NCI-H748 treated with DMSO at 0.1 percent for 48 hours (cell line): ENCODE measurements around the gene SNX18.

Experiments
- DNase-seq: peaks from one replicate; lab custom pipeline; 2025; lab: John Stamatoyannopoulos, UW

SNX18 gene

DNA sequence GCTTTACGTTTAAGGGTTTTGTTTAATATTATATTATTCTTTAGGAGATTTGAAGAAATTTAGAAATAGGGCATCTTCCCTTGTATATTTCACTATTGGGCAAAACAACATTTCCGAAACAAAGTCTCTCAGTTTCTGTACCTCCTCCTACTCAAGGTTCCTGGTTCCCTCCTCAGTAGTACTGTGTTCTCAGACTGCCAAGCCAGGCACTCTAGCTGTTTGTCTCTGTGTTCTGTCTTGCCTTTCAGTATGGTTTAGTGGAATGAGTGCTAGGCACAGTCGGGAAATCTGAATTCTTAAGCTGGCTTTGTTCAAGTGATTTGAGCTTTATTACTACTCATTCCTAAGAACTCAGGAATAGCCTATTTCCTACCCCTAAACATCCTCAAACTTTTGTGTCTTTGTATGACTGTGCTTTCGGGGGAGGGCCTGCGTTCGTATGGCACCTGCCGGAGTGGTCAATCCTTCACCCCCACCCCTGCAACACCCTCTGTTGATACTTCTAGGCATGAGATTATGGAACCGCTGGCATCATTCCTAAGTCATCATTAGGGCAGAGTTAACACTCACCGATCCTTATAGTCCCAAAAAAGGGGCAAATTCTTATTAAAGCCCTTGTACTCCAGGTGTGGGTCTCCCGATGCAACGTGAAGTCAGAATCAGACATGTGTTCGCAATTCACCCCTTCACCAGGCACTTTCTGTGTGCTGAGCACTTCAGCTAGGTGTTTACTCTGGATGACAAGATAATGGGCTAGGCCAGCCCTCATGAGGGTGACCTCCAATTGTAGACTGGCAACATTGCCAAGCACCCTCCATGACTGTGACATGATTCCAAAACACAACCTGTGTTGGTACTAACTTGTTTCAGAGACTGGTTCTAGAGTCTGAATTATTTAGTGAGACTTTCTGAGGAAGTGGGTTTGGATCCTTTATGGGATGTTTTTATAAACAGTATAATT lies 24.5 kb downstream of the SNX18 start:
- DNase-seq: peak; percentile 15

DNA sequence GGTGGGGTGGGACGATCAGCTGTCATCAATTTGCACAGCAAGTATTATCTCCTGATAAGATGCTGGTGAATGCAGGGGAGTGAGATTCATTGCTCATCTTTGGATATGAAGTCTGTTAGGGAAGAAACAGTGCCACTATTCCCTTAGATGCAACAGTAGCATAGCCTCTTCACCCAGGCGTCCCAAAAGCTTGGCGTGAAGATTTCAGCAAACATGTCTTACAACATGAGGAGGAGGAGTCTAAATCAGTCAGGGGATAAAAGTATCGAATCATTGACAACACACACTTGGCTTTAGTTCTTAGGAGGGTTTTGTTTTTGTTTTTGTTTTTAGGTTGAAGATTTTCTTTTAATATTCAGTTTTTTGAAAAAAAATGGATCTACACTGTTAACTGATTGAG lies 26.5 kb downstream of the SNX18 start:
- DNase-seq: no peak

- DNase-seq: no peak
Measured at GRCh38 chr5:54545796-54546195, 28.2 kb downstream of the SNX18 start.

DNA sequence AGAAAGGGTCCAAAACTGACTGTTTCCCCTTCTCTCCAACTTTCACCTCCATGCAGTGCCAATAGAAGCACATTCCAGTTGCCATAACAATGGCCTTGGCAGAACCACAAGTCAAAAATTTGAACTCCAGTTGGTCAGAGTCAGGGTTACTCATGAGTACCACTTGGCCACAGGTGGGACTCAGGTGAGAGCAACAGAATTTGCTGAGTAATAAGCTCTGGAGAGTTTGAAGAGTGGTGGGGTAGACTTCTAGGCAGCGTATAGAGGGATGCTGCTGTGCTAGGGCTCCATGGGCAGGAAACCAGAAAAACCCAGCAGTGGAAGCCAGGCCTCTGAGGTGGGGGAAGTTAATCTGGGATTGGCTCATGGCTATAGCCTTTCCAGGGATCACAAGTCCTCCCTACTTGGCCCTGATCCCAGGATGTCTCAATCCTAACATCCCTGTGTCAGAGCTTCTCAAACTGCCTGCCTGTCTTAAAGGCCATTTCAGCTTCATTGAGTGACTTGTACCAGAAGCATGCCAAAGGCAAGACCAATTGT lies 30.2 kb downstream of the SNX18 start:
- no peak for DNase-seq

GRCh38 chr5:54548565-54548964 lies 31.0 kb downstream of the SNX18 start:
- DNase-seq: no peak

GRCh38 chr5:54551292-54551691 lies 33.7 kb downstream of the SNX18 start:
- no peak for DNase-seq

- DNase-seq: no peak
Measured at GRCh38 chr5:54551926-54552325, 34.4 kb downstream of the SNX18 start.

GRCh38 chr5:54552446-54552845 lies 34.9 kb downstream of the SNX18 start:
- no peak for DNase-seq

GRCh38 chr5:54553659-54554207 lies 36.2 kb downstream of the SNX18 start:
- DNase-seq: no peak

DNA sequence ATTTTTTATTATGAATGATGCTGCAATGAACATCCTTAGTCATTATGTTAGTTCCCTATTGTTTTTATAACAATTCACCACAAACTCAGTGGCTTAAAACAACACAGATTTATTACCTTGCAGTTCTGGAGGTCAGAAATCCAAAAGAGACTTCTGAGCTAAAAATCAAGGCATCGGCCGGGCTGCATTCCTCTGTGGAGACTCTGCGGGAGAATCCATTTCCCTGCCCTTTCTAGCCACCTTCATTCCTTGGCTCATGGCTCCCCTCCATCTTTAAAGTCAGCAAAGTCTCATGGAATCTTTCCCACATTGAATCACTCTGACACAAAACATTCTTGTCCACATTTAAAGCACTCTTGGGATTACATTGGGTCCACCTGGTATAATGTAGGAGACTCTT lies 38.6 kb downstream of the SNX18 start:
- no peak for DNase-seq

DNA sequence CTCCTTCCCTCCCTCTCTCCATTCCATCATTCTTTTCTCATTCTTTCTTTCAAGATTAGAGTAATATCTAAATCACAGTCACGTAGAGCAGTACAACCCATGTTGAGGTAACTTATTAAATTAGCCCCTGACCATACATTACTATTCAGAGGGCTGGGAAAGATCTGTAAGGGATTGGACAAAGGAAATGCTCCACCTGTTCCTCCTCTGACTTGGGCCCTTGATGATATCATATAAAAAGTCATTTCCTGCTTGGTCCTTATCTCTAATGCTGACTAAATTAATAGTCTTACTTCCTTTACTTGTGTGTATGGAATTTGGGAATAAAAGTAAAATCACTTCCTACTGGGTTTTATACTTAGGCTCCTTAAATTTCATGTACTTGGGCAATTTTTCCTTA lies 40.8 kb downstream of the SNX18 start:
- no peak for DNase-seq

DNA sequence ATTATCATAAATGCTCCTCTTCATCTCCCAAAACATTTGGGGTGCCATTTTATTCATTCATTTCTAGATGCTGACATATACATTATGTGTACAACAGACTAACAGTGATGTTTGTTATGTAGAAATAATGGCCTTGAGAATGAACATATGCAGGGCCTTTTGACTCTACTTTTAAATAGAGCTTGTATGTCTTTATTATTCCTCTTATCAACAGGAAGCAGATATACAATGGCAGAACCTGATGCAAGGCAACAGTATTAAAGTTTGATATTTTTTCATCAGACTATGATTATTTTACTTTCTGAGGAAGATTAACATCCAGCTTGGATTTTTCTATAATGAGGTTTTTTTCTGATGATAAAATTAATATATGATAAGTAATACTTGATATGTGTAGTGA lies 44.1 kb downstream of the SNX18 start:
- DNase-seq: no peak

- no peak for DNase-seq
Measured at GRCh38 chr5:54563083-54563761, 45.7 kb downstream of the SNX18 start.

GRCh38 chr5:54567996-54568395 lies 50.4 kb downstream of the SNX18 start:
- DNase-seq: no peak

DNA sequence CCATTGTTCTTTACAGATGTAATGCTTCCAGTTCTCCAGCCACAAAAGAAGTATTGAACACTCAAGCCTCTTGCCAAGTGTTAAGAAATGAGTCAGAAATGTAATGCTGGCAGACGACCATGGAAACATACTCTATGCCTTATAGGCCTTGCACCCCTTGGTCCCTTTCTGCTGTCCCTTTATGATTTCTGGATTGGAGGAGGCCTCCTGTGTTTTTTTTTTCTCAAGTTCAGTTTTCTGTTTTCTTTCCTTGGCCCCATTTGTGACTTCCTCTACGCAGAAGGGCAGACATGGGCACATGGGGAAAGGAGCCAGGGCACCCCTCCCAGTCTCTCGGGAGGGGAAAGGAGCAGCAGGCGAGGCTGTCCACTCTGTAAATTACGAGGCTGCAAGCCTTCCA lies 53.4 kb downstream of the SNX18 start:
- no peak for DNase-seq

DNA sequence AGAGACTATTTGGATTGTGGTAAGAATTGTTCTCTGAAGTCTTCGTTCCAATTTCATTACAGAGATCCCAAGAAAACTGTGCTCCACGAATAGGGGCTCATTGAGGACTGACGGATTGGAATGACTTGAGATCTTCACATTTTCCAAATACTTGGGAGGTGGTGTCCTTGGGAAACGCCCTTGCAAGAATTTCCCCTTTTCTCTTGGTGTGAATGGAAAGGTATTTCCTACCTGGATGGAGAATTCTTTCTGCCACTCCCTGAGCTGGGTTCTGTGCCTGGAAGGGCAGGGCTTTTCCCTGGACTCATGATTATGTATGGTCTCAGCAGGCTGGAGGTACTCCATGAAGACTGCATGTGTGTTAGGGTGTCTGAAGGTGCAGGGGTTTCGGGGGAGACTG lies 53.9 kb downstream of the SNX18 start:
- no peak for DNase-seq

DNA sequence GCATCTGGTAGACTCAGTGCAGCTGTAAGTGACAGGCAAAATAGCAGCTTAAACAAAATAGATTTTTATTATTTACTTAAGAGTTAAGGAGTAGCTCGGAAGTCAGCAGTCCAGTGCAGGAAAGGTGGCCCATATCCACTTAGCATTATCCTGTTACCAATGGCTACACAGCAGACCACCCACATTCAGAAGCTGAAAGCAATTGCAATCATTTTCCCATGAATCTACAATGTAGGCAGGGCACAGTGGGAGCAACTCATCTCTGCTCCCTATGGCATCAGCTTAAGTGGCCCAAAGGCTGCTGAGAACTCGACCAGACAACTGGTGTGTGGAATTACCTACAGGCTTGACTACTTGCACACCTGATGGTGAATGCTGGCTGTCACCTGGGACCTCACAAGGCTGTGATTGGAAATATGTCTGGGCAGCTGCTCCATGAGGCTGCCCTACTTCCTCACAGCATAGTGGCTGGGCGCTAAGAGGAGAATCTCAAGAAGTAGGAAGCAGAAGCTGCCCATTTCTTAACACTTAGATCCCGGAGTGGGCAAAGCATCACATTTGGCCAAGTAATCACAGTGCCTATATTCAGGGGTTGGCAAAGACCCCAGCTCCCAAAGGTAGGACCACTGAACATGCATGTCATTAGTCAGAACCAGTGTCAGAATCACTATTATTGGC lies 56.4 kb downstream of the SNX18 start:
- DNase-seq: no peak

GRCh38 chr5:54577528-54577927 lies 60.0 kb downstream of the SNX18 start:
- DNase-seq: no peak

DNA sequence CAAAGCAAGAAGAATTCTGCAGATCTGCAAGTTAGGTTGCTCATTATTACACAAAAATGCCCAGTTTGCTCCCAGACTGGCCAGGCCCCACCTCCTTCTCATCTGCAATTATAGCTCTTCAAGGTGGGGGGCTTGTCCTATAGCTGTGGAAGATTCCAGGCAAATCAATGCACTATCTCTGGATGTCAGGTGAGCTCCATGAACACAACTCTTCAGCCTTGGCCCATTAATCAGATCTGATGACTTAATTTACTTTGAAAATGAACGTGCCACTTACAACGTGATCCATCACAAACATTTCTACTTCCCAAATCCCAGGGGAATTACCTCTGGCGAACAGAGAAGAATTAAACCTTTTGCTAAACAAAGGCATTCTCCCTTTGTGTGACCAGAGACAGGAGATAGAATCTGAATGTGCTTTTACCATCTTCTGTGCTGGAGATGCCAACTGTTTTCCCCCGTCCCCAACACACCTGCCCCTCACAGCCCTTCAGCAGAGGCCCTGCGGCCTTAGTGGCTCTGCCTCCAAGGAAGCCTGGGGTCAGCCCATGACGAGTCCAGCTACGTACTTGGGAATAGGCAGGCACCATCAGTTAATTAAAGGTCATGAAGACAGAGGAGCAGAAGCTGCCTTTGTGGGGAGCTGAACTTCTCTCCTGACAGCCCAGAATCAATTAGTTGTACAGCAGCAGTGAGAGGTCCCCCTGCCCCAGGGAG lies 60.5 kb downstream of the SNX18 start:
- DNase-seq: no peak

GRCh38 chr5:54579591-54580295 lies 62.2 kb downstream of the SNX18 start:
- no peak for DNase-seq
